GM21526 (cell line): ENCODE data around the gene CEP57L1.
"Not testable (repeated sequence)": the region's sequence is repeated elsewhere in the genome, so short reads cannot be mapped to it uniquely, and the experiment has no call there.

ENCODE experiments used
- ATAC-seq: cut with Tn5 transposase; IDR thresholded peaks from one replicate; pipeline ENCODE4 v1.9.1; 2021; ENCODE audit warnings: moderate library complexity; ENCODE audit not compliant: unreplicated experiment, low FRiP score

Gene CEP57L1

GRCh38 chr6:109166673-109167072 is 71.4 kb downstream of the CEP57L1 start:
- ATAC-seq, result no peak

- ATAC-seq, result no peak
Observed at GRCh38 chr6:109167562-109167961, 72.3 kb downstream of the CEP57L1 start.

- ATAC-seq, result no peak
Observed at GRCh38 chr6:109170333-109170732, 75.0 kb downstream of the CEP57L1 start.

DNA sequence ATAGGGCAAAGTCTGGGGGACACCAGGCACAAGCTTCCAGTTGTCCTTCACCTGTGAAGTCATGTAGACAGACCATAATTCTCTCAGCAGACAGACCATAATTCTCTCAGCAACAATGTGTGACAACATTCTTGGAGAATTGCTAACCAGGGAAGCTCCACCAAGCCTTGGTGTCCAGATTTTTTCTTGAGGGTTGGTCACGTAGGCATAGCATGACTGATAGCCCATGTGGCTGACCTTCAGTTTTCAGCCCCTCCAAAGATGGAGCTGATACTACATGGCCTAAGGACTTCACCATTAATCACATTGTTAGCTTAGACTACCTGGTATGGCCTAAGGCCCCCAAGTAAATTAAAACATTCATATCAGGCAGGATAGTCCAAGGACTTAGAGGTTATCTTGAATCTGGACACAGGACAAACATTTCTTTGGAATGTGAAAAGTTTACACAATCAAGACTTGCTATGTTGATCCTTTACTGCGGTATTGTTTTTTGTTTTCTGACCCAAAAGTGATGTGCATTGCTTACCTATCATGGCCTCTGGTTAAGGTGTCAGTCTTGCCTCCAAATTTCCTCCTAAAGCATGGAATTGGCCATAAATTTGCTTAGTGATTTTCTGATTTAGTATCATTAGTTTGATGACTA is 76.9 kb downstream of the CEP57L1 start:
- ATAC-seq, result no peak

GRCh38 chr6:109174916-109175315 is 79.6 kb downstream of the CEP57L1 start:
- no peak for ATAC-seq

- ATAC-seq, result no peak
Observed at GRCh38 chr6:109178921-109179320, 83.6 kb downstream of the CEP57L1 start.

DNA sequence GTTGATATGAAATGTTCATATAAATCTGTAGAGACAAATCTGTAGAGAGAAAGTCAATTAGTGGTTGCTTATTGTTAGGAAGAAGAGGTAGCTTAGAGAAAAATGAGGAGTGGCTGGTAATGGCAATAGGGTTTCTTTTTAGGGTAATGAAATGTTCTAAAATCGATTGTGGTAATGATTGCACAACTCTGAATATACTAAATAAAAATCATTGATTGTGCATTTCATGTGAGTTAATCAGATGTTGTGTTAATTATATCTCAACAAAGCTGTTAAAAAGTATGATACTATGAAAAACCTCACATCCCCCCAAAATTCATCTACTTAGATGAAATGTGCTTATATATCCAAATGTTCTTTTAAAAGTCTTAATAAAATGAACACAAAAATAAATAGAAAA is 84.2 kb downstream of the CEP57L1 start:
- no peak for ATAC-seq

GRCh38 chr6:109182578-109182977 is 87.3 kb downstream of the CEP57L1 start:
- no peak for ATAC-seq

DNA sequence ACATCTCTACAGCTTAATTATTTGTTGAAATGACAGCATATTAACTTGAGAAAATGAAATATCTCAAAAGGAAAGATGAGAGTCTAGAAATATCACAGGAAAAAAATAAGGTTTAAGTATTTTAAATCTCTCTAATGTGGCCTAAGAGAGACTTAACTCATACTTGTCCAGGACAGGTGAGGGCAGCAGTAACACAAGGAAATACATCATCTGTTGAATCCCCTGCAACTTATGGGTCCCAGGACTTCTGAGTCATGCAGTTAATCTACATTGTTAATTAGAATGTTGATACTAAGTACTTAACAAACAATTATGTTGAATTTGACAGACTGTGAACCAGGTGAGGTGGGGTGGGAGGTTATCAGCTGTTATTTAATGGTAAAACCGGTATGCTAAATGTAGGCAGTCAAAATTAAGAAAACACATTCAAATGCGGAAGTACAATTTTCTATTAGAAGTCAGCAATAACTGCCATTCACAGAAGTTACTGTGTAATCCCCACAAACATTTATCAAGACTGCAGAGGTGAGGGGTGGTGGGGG is 87.9 kb downstream of the CEP57L1 start:
- no peak for ATAC-seq

DNA sequence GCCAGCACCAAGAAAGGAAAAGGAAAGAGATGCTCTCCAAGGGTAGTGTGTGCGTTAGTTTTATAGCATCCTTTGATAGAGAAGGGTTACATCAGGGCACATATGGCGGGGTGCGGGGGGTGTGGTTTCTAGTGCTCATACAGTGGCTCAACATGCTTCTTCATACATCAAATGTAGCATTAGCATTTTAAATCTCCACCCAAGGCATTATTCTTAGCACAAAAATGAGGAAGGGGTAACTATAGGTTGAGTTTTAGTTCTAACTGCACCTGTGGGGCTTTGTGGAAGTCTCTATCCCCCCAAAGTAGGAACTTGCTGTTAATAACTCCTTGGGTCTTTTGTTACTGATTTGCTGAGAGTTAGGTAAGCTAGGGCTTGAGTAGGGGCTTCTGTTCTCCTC is 89.3 kb downstream of the CEP57L1 start:
- ATAC-seq, result no peak

DNA sequence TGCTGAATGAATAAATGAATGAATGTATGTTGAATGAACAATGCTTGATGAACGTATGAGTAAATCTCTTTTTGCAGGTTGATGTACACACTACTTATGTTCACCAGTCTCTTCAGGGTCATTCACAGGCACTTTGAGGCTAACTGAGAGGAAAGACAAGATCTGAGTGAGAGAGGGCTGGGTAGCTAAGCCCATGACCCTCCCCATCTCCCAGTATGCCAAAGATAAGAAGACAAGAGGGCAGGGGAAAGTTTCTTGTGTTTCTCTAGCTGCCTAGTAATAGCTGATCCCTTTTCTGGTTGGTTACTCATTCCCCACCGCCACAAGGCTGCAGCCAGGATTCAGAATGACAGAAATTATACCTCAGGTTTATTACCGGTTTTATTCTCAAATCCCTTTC is 90.7 kb downstream of the CEP57L1 start:
- ATAC-seq, result no peak

DNA sequence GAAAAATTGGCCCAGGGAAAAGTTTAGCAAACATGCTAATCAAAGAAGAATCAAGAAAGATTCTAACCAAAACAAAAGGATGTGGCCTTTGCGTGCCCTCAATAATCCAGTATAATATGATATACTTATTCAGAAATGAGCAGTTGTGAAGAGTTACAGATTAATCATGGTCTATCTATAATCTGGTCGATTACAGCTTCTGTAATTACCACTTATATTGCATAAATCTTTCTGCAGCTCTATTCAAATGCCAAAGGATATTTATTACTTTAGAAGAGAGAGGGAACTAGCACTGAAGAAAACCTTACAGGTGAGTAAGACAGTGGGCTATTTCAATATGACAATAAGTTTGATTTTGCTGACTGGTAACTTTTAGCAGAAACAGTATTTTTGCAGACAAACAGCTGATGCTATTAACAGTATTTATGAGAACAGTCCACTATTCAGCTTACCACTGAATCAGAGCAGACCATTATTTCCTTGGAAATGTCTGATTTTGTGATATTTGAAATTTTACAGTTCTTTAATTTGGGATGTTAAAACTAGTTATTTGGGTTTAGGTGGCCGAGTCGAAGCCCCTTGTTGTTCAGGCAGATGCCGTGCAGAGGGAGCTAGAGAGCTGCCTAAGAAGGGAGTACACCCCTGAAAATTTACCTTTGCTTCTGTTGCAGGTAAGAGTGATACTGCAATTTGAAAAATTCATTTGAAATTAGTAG is 92.2 kb downstream of the CEP57L1 start:
- no peak for ATAC-seq

DNA sequence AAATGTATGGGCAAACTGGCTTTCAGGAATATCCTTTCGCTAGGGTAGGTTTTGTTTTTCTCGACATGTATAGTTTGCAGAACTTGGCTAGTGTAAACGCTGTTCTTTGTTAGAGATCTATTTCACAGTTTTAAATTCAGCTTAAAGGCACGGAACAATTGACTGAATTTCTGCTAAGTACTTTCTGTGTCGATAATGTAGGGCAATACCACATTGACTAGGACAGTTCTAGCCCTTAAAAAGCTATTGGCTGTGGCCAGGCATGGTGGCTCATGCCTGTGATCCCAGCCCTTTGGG is 92.8 kb downstream of the CEP57L1 start:
- no peak for ATAC-seq

DNA sequence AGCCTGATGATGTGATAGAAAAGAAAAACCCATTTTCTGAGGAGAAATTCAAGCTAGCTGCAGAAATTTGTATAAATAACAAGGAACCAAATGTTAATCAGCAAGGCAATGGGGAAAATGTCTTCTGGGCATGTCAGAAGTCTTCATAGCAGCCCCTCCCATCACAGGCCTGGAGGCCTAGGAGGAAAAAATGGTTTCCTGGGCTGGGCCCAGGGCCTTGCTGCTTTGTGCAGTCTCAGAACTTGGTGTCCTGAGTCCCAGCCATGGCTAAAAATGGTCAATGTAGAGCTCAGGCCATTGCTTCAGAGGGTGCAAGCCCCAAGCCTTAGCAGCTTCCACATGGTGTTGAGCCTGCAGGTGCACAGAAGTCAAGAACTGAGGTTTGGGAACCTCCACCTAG is 96.1 kb downstream of the CEP57L1 start:
- not testable (repeated sequence) for ATAC-seq

GRCh38 chr6:109192865-109193264 is 97.6 kb downstream of the CEP57L1 start:
- no peak for ATAC-seq

- ATAC-seq, result no peak
Observed at GRCh38 chr6:109194880-109195279, 99.6 kb downstream of the CEP57L1 start.

GRCh38 chr6:109197061-109197460 is 101.8 kb downstream of the CEP57L1 start:
- ATAC-seq, result no peak

DNA sequence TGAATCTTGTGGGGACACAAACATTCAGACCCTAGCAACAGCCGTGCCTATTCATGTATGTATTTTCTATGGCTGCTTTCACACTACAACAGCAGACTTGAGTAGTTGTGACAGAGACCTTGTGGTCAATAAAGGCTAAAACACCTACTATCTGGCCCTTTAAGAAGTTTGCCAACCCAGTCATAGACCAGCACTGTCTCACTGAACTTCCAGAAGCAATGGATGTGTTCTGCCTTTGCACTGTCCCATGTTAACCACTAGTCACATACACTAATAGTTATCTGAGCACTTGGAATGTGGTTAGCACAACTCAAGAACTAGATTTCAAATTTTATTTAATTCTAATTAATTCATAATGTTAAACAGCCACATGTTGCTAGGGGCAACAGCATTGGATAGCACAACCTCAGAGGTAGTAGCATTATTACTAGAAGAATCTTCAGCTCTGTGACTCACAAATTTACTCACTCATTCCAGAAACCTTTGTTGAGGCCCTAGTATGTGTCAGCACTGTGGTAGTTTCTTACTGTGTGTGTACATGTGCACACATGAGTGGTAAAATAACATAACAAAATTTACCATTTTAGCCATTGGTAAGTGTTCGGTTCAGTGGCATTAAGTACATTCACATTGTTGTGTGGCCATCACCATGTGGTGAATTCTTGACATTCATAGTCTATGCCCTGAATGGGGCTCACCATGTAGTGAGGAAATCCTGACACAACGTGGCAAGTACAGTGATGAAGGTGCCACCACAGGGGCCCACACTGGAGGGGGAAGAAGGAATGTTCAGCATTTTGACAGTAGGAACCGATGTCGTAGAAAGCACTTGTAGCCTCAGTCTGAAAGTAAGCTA is 107.3 kb downstream of the CEP57L1 start:
- no peak for ATAC-seq

GRCh38 chr6:109204511-109204910 is 109.2 kb downstream of the CEP57L1 start:
- no peak for ATAC-seq

DNA sequence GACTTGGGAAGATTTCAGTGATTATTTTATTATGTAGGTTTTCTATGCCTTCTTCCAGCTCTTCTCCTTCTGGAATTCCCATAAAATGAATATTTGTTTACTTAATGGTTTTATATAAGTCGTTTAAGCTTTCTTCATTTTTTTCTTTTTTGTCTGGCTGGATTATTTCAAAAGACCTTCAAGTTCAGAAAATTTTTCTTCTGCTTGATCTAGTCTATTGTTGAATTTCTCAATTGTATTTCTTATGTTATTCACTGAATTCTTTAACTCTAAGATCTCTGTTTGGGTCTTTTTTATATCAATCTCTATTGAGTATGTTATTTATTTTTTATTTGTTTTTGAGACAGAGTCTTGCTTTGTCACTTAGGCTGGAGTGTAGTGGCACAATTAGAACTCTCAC is 117.4 kb downstream of the CEP57L1 start:
- no peak for ATAC-seq
